Gastroesophageal sphincter (tissue), 4 donors: Measurements from ENCODE around the gene PCK1. TPM values are rescaled to one million over a fixed set of nuclear protein-coding genes. Genes with fewer than 3 reads are reported as not detected.

Experiments
- ATAC-seq: fragments of 150-250 bp; one replicate; pipeline ENCODE4 v1.9.1; 2016; ENCODE audit warnings: mild to moderate bottlenecking, moderate library complexity
- H3K27ac ChIP-seq, 4 donors: fragments of 200-600 bp; sonication (generic) in 3 of 4; 1 replicate in 3 of 4; 2 replicates in 1 of 4; pipeline ENCODE4 v1.5.1; 2016 to 2019
- H3K27me3 ChIP-seq: fragments of 200-600 bp; sonication (generic); one replicate; pipeline ENCODE4 v1.5.1; 2019
- H3K36me3 ChIP-seq, 2 donors: fragments of 200-600 bp; sonication (generic); one replicate each; pipeline ENCODE4 v1.5.1; 2019; ENCODE audit warnings: control low read depth in 1 of 2
- H3K4me1 ChIP-seq, 3 donors: fragments of 200-600 bp; sonication (generic); 1 replicate in 2 of 3; 2 replicates in 1 of 3; pipeline ENCODE4 v1.5.1; 2016 to 2019; ENCODE audit warnings: control low read depth in 2 of 3
- H3K4me3 ChIP-seq, 2 donors: fragments of 200-600 bp; sonication (generic); one replicate each; pipeline ENCODE4 v1.5.1; 2019; ENCODE audit warnings: mild to moderate bottlenecking in 1 of 2, moderate library complexity in 1 of 2
- H3K9me3 ChIP-seq, 3 donors: fragments of 200-600 bp; sonication (generic); one replicate each; pipeline ENCODE4 v1.5.1; 2017 to 2019; ENCODE audit warnings: control low read depth in 2 of 3
- CTCF ChIP-seq, 4 experiments: fragments of 200-600 bp in 2 of 4; fragments of 450-650 bp in 2 of 4; sonication (generic) in 1 of 4; IDR thresholded peaks; one replicate each; pipeline ENCODE4 v1.5.1; 2017 to 2019; ENCODE audit warnings: antibody characterized with exemption in 4 of 4, mild to moderate bottlenecking in 2 of 4, moderate library complexity in 2 of 4
- EP300 ChIP-seq: sonication (generic); formaldehyde crosslinking; IDR thresholded peaks from one replicate; pipeline ENCODE4 v1.6.1; 2017; ENCODE audit warnings: antibody characterized with exemption, mild to moderate bottlenecking
- POLR2A ChIP-seq, 2 donors: fragments of 450-650 bp; IDR thresholded peaks; one replicate each; pipeline ENCODE4 v1.6.1; 2017; ENCODE audit warnings: antibody characterized with exemption in 2 of 2, mild to moderate bottlenecking in 2 of 2, moderate library complexity in 1 of 2
- POLR2AphosphoS5 ChIP-seq: sonication (generic); formaldehyde crosslinking; IDR thresholded peaks from one replicate; pipeline ENCODE4 v1.6.1; 2017; ENCODE audit warnings: antibody characterized with exemption
- WGBS, 2 donors: methylation state at CpG; one replicate each; pipeline ENCODE4 v1.1.5; 2018; ENCODE audit warnings: low coverage in 1 of 2; 5-methylcytosine and 5-hydroxymethylcytosine counted together
- total RNA-seq, 4 donors: library from RNA; depleted of rRNA; stranded (reverse); fragments of >200 nt; gene quantifications; one replicate each; pipeline ENCODE4 v1.1.0, GENCODE V29; 2016

The PCK1 gene
- total RNA-seq, 4 donors from 2014 or later: 0.15 to 3.2 (median 0.23) TPM

GRCh38 chr20:57567471-57568079 lies 6.7 kb downstream of the PCK1 start:
- Histone ChIP-seq H3K27ac (no peak overlapping the region), H3K4me3 (no peak overlapping the region), H3K9me3 (no peaks in the 10 kb centered on the region), H3K27me3 (no peaks in the 10 kb centered on the region), H3K36me3 (no peaks in the 10 kb centered on the region), H3K4me1 (no peaks in the 10 kb centered on the region)
- WGBS, 2 donors: 69 to 89% methylated on average over 3 to 6 of the region's 9 CpGs
- no peak for TF ChIP-seq EP300
- no peak for TF ChIP-seq CTCF (IDR thresholded peaks at IDR 0.05)
- ATAC-seq: no peak

DNA sequence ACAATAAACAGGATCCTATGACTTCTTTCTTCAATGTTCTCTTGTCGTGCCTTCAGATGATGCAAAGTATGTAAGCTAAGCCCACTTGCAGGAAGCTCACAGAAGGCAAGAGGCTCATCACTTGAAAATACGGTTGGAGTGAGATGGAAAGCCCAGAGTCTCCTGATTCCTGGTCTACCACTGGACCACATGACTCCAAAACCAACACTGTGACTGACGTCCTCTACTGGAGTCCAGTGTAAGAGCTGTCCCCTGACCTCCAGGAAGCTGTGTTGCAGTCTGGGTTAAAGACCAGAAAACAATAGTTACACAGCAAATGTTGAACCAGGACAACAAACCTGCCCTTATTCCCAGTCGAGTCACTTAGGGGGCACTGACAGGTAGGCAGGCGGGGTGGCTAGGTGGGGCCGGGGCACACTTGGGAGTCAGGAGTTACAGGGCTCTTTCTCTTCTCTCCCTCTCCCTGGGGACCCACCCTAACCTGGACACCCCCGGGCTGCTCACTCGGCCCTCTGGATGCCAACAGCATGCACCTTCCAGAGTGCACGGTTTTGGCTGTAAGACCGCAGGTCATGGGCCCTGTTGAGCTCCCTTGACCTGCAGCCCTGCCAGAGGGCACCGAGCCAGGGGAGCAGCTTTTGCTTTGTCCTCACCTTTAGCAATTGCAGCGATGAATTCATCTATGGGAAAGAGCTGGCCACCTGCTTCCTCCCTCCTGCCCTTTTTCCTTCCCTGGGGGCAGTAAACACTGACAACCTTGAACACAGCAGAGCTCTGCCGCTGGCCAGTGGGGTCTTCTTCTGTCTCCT lies 7.4 kb downstream of the PCK1 start:
- TF ChIP-seq POLR2AphosphoS5: no peak
- TF ChIP-seq EP300: no peak
- no peak for TF ChIP-seq CTCF (IDR thresholded peaks at IDR 0.05)
- no peak for TF ChIP-seq POLR2A (IDR thresholded peaks at IDR 0.05)
- Histone ChIP-seq H3K36me3 (no peaks in the 10 kb centered on the region), H3K9me3 (no peaks in the 10 kb centered on the region), H3K27ac (no peak overlapping the region), H3K4me1 (no peaks in the 10 kb centered on the region), H3K4me3 (no peak overlapping the region), H3K27me3 (no peaks in the 10 kb centered on the region)
- WGBS, 2 donors: 80% methylated on average over 1 of the region's 13 CpGs; no CpG with 5 or more reads in 1 of the 2 donors
- peak; percentile 16 for ATAC-seq

- Histone ChIP-seq H3K36me3 (no peaks in the 10 kb centered on the region), H3K9me3 (no peaks in the 10 kb centered on the region), H3K4me1 (no peaks in the 10 kb centered on the region), H3K4me3 (no peak overlapping the region), H3K27ac (no peak overlapping the region), H3K27me3 (no peaks in the 10 kb centered on the region)
- no peak for ATAC-seq
- TF ChIP-seq CTCF (IDR thresholded peaks at IDR 0.05): no peak
- TF ChIP-seq POLR2A (IDR thresholded peaks at IDR 0.05): no peak
- no peak for TF ChIP-seq EP300
- no peak for TF ChIP-seq POLR2AphosphoS5
- 96 to 100% methylated on average over 2 to 4 of the region's 12 CpGs for WGBS, 2 donors
These were observed 8.1 kb downstream of the PCK1 start for GRCh38 chr20:57568960-57569359.

DNA sequence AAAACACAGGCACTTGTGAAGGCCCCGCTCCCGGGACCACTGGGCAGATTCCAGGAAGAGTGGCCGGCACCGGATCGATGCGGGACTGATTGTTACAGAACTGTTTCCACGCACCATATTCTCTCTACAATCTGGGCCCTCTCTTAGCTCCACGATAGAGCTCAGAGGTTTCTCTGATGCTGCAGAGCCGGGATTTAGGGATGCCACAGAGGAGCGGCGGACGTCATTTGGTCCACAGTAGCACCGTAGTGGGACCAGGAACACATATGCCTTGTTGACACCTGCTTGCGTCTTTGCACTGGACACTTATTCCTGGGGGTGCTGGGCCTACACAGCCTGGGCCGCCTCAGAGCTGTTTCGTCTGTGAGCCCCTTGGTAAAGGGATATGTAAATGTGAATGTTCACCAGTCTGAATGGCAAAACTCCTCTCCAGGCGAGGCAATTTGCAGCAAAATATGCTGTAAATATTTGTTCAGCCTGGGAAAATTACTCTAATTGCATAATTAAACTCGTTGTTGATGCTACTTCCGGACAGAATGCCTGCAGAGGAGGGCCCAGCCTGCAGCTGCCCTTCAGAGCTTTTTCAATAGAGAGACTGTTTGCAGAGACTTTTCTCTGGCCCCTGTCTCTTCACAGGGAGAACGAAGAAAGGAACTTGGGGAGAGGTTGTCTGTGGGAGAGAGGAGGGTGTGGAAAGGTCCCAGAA lies 9.4 kb downstream of the PCK1 start:
- Histone ChIP-seq H3K4me1 (no peaks in the 10 kb centered on the region), H3K4me3 (no peak overlapping the region), H3K9me3 (no peaks in the 10 kb centered on the region), H3K27ac (no peak overlapping the region), H3K27me3 (no peaks in the 10 kb centered on the region), H3K36me3 (no peaks in the 10 kb centered on the region)
- ATAC-seq: no peak
- TF ChIP-seq POLR2AphosphoS5 (no peak), POLR2A (IDR thresholded peaks at IDR 0.05) (no peak), CTCF (IDR thresholded peaks at IDR 0.05) (no peak), EP300 (no peak)
- WGBS, 2 donors: 68 to 90% methylated on average over 2 to 8 of the region's 20 CpGs
